ENCODE results near the gene DGKH.

DGKH gene

GRCh38 chr13:42048342-42048683 is at the start of gene DGKH:
TSS of gene DGKH (plus strand) at chr13:42048648. CDS start at chr13:42048774, 126 bp downstream.
- no peak for DNase-seq

- DNase-seq: no peak
Measured at GRCh38 chr13:42000846-42001245, 47.6 kb upstream of the DGKH start.

GRCh38 chr13:42001580-42001979 is 46.9 kb upstream of the DGKH start:
- no peak for DNase-seq

GRCh38 chr13:42002066-42002465 is 46.4 kb upstream of the DGKH start:
- DNase-seq: no peak

- DNase-seq: no peak
Measured at GRCh38 chr13:42007844-42008243, 40.6 kb upstream of the DGKH start.

- no peak for DNase-seq
Measured at GRCh38 chr13:42009057-42009456, 39.4 kb upstream of the DGKH start.

- DNase-seq: no peak
Measured at GRCh38 chr13:42011601-42012350, 36.7 kb upstream of the DGKH start.

- DNase-seq: no peak
Measured at GRCh38 chr13:42014119-42014518, 34.3 kb upstream of the DGKH start.

- DNase-seq: no peak
Measured at GRCh38 chr13:42017264-42017663, 31.2 kb upstream of the DGKH start.

GRCh38 chr13:42021851-42022250 is 26.6 kb upstream of the DGKH start:
- no peak for DNase-seq

GRCh38 chr13:42022336-42022735 is 26.1 kb upstream of the DGKH start:
- DNase-seq: no peak

GRCh38 chr13:42022796-42023493 is 25.5 kb upstream of the DGKH start:
- DNase-seq: no peak

GRCh38 chr13:42027286-42027685 is 21.2 kb upstream of the DGKH start:
- no peak for DNase-seq

- no peak for DNase-seq
Measured at GRCh38 chr13:42028113-42028799, 20.2 kb upstream of the DGKH start.

- no peak for DNase-seq
Measured at GRCh38 chr13:42035905-42036521, 12.4 kb upstream of the DGKH start.

- DNase-seq: no peak
Measured at GRCh38 chr13:42036711-42037110, 11.7 kb upstream of the DGKH start.

- DNase-seq: no peak
Measured at GRCh38 chr13:42038661-42039456, 9.6 kb upstream of the DGKH start.

- DNase-seq: no peak
Measured at GRCh38 chr13:42039457-42039945, 8.9 kb upstream of the DGKH start.

- DNase-seq: peak; percentile 27
Measured at GRCh38 chr13:42039946-42040729, 8.3 kb upstream of the DGKH start.

- no peak for DNase-seq
Measured at GRCh38 chr13:42040730-42041010, 7.8 kb upstream of the DGKH start.

- DNase-seq: no peak
Measured at GRCh38 chr13:42041011-42041683, 7.3 kb upstream of the DGKH start.
